ENCODE measurements around the gene POC1B.
A peak's percentile ranks its signal among the peaks of the same experiment; 100 is the strongest.

POC1B gene

GRCh38 chr12:89405626-89406345 lies 120.1 kb downstream of the POC1B start:
- H3K9ac ChIP-seq (ENCODE audit: low read depth, low read length), result no peak overlapping the region
- H3K27me3 ChIP-seq (ENCODE audit: control insufficient read depth, insufficient read depth, low read length), result no peaks in the 10 kb centered on the region
- H3K4me2 ChIP-seq (ENCODE audit: low read length), result no peak overlapping the region
- no peaks in the 10 kb centered on the region for H3K36me3 ChIP-seq (ENCODE audit: insufficient read depth, low read length)
- no peak overlapping the region for H3K4me3 ChIP-seq (ENCODE audit: low read length)
- H3K9me3 ChIP-seq (replicated peaks; ENCODE audit: low read length), result no peaks in the 10 kb centered on the region
- H3K4me1 ChIP-seq (ENCODE audit: control insufficient read depth, insufficient read depth, low read length), result no peaks in the 10 kb centered on the region

GRCh38 chr12:89401433-89402058 lies 124.3 kb downstream of the POC1B start:
- H3K27me3 ChIP-seq (ENCODE audit: control insufficient read depth, insufficient read depth, low read length), result no peaks in the 10 kb centered on the region
- no peaks in the 10 kb centered on the region for H3K36me3 ChIP-seq (ENCODE audit: insufficient read depth, low read length)
- no peak overlapping the region for H3K4me3 ChIP-seq (ENCODE audit: low read length)
- no peaks in the 10 kb centered on the region for H3K9me3 ChIP-seq (replicated peaks; ENCODE audit: low read length)
- no peak overlapping the region for H3K4me2 ChIP-seq (ENCODE audit: low read length)
- H3K4me1 ChIP-seq (ENCODE audit: control insufficient read depth, insufficient read depth, low read length), result no peaks in the 10 kb centered on the region
- no peak overlapping the region for H3K9ac ChIP-seq (ENCODE audit: low read depth, low read length)

- Histone ChIP-seq H3K4me1 (ENCODE audit: control insufficient read depth, insufficient read depth, low read length) (no peaks in the 10 kb centered on the region), H3K4me2 (ENCODE audit: low read length) (no peak overlapping the region), H3K4me3 (ENCODE audit: low read length) (no peak overlapping the region), H3K36me3 (ENCODE audit: insufficient read depth, low read length) (no peaks in the 10 kb centered on the region), H3K9ac (ENCODE audit: low read depth, low read length) (no peak overlapping the region), H3K9me3 (replicated peaks; ENCODE audit: low read length) (no peaks in the 10 kb centered on the region), H3K27me3 (ENCODE audit: control insufficient read depth, insufficient read depth, low read length) (no peaks in the 10 kb centered on the region)
Measured at GRCh38 chr12:89400415-89400814, 125.4 kb downstream of the POC1B start.

GRCh38 chr12:89395712-89396111 lies 130.1 kb downstream of the POC1B start:
- no peak overlapping the region for H3K4me3 ChIP-seq (ENCODE audit: low read length)
- H3K4me2 ChIP-seq (ENCODE audit: low read length), result no peak overlapping the region
- H3K9ac ChIP-seq (ENCODE audit: low read depth, low read length), result no peak overlapping the region
- H3K4me1 ChIP-seq (ENCODE audit: control insufficient read depth, insufficient read depth, low read length), result peaks cover 13% of the 10 kb centered on the region
- no peaks in the 10 kb centered on the region for H3K36me3 ChIP-seq (ENCODE audit: insufficient read depth, low read length)
- H3K9me3 ChIP-seq (replicated peaks; ENCODE audit: low read length), result no peaks in the 10 kb centered on the region
- H3K27me3 ChIP-seq (ENCODE audit: control insufficient read depth, insufficient read depth, low read length), result no peaks in the 10 kb centered on the region

GRCh38 chr12:89393551-89394121 lies 132.2 kb downstream of the POC1B start:
- no peak overlapping the region for H3K9ac ChIP-seq (ENCODE audit: low read depth, low read length)
- H3K36me3 ChIP-seq (ENCODE audit: insufficient read depth, low read length), result no peaks in the 10 kb centered on the region
- no peaks in the 10 kb centered on the region for H3K27me3 ChIP-seq (ENCODE audit: control insufficient read depth, insufficient read depth, low read length)

GRCh38 chr12:89392391-89392790 lies 133.5 kb downstream of the POC1B start:
- Histone ChIP-seq H3K36me3 (ENCODE audit: insufficient read depth, low read length) (no peaks in the 10 kb centered on the region), H3K4me1 (ENCODE audit: control insufficient read depth, insufficient read depth, low read length) (peaks cover 23% of the 10 kb centered on the region)

More at GRCh38 chr12:89393551-89394121, 132.2 kb downstream of the POC1B start:
- H3K4me3 ChIP-seq (ENCODE audit: low read length), result no peak overlapping the region
- H3K4me2 ChIP-seq (ENCODE audit: low read length), result no peak overlapping the region
- H3K4me1 ChIP-seq (ENCODE audit: control insufficient read depth, insufficient read depth, low read length), result peaks cover 23% of the 10 kb centered on the region
- no peaks in the 10 kb centered on the region for H3K9me3 ChIP-seq (replicated peaks; ENCODE audit: low read length)

GRCh38 chr12:89391726-89392336 lies 134.0 kb downstream of the POC1B start:
- Histone ChIP-seq H3K9ac (ENCODE audit: low read depth, low read length) (no peak overlapping the region), H3K4me1 (ENCODE audit: control insufficient read depth, insufficient read depth, low read length) (peaks cover 23% of the 10 kb centered on the region), H3K36me3 (ENCODE audit: insufficient read depth, low read length) (no peaks in the 10 kb centered on the region), H3K4me2 (ENCODE audit: low read length) (peak overlapping the region; percentile 53), H3K27me3 (ENCODE audit: control insufficient read depth, insufficient read depth, low read length) (no peaks in the 10 kb centered on the region), H3K9me3 (replicated peaks; ENCODE audit: low read length) (no peaks in the 10 kb centered on the region), H3K4me3 (ENCODE audit: low read length) (no peak overlapping the region)

More at GRCh38 chr12:89392391-89392790, 133.5 kb downstream of the POC1B start:
- Histone ChIP-seq H3K27me3 (ENCODE audit: control insufficient read depth, insufficient read depth, low read length) (no peaks in the 10 kb centered on the region), H3K9me3 (replicated peaks; ENCODE audit: low read length) (no peaks in the 10 kb centered on the region), H3K4me2 (ENCODE audit: low read length) (no peak overlapping the region), H3K9ac (ENCODE audit: low read depth, low read length) (no peak overlapping the region), H3K4me3 (ENCODE audit: low read length) (no peak overlapping the region)

GRCh38 chr12:89390802-89391673 lies 134.8 kb downstream of the POC1B start:
- Histone ChIP-seq H3K9ac (ENCODE audit: low read depth, low read length) (no peak overlapping the region), H3K36me3 (ENCODE audit: insufficient read depth, low read length) (no peaks in the 10 kb centered on the region), H3K4me1 (ENCODE audit: control insufficient read depth, insufficient read depth, low read length) (peaks cover 23% of the 10 kb centered on the region), H3K9me3 (replicated peaks; ENCODE audit: low read length) (no peaks in the 10 kb centered on the region), H3K27me3 (ENCODE audit: control insufficient read depth, insufficient read depth, low read length) (no peaks in the 10 kb centered on the region), H3K4me3 (ENCODE audit: low read length) (peak overlapping the region; percentile 30), H3K4me2 (ENCODE audit: low read length) (peak overlapping the region; percentile 53)

GRCh38 chr12:89389755-89390661 lies 135.8 kb downstream of the POC1B start:
- Histone ChIP-seq H3K4me1 (ENCODE audit: control insufficient read depth, insufficient read depth, low read length) (peaks cover 26% of the 10 kb centered on the region), H3K4me2 (ENCODE audit: low read length) (peak overlapping the region; percentile 53)

GRCh38 chr12:89386138-89386537 lies 139.7 kb downstream of the POC1B start:
- no peak overlapping the region for H3K4me3 ChIP-seq (ENCODE audit: low read length)
- H3K9me3 ChIP-seq (replicated peaks; ENCODE audit: low read length), result no peaks in the 10 kb centered on the region
- H3K36me3 ChIP-seq (ENCODE audit: insufficient read depth, low read length), result no peaks in the 10 kb centered on the region
- H3K27me3 ChIP-seq (ENCODE audit: control insufficient read depth, insufficient read depth, low read length), result no peaks in the 10 kb centered on the region
- H3K9ac ChIP-seq (ENCODE audit: low read depth, low read length), result no peak overlapping the region
- H3K4me1 ChIP-seq (ENCODE audit: control insufficient read depth, insufficient read depth, low read length), result peaks cover 34% of the 10 kb centered on the region
- no peak overlapping the region for H3K4me2 ChIP-seq (ENCODE audit: low read length)

More at GRCh38 chr12:89389755-89390661, 135.8 kb downstream of the POC1B start:
- Histone ChIP-seq H3K27me3 (ENCODE audit: control insufficient read depth, insufficient read depth, low read length) (no peaks in the 10 kb centered on the region), H3K36me3 (ENCODE audit: insufficient read depth, low read length) (no peaks in the 10 kb centered on the region), H3K9me3 (replicated peaks; ENCODE audit: low read length) (no peaks in the 10 kb centered on the region), H3K4me3 (ENCODE audit: low read length) (no peak overlapping the region), H3K9ac (ENCODE audit: low read depth, low read length) (no peak overlapping the region)

Measured in skeletal muscle satellite cell (primary cell).